Activated CD4-positive, CD25-positive, alpha-beta regulatory T cell (primary cell): ENCODE results near the gene RHEBL1.

Experiments
- DNase-seq, 4 experiments: peaks; one replicate each; lab custom pipeline; 2025; lab: John Stamatoyannopoulos, UW

Gene RHEBL1

GRCh38 chr12:49069507-49070346 is at the start of gene RHEBL1:
Gene RHEBL1 (minus strand): TSS chr12:49069979. CDS start chr12:49069785, 194 bp downstream.
- peak; percentile 94 to 98 (median 94) for DNase-seq

GRCh38 chr12:49111206-49111605 is 41.4 kb upstream of the RHEBL1 start:
- no peak for DNase-seq

GRCh38 chr12:49110464-49111155 is 40.8 kb upstream of the RHEBL1 start, which contains the start of gene LMBR1L:
Gene LMBR1L (minus strand): TSS chr12:49110847. CDS start chr12:49110555, 292 bp downstream.
- peak; percentile 85 to 94 (median 92) for DNase-seq

GRCh38 chr12:49109641-49110463 is 40.1 kb upstream of the RHEBL1 start:
- DNase-seq: peak in 1 of 4 experiments; percentile 26

- no peak for DNase-seq
These were observed 39.2 kb upstream of the RHEBL1 start for GRCh38 chr12:49108958-49109404.

GRCh38 chr12:49105504-49106084 is 35.8 kb upstream of the RHEBL1 start:
- no peak for DNase-seq

- DNase-seq: no peak
These were observed 35.0 kb upstream of the RHEBL1 start for GRCh38 chr12:49104822-49105221.

- no peak for DNase-seq
These were observed 30.6 kb upstream of the RHEBL1 start for GRCh38 chr12:49100380-49100779.

- no peak for DNase-seq
These were observed 28.9 kb upstream of the RHEBL1 start for GRCh38 chr12:49098703-49099102.

GRCh38 chr12:49098035-49098451 is 28.3 kb upstream of the RHEBL1 start:
- DNase-seq: peak; percentile 15 to 48 (median 26)

GRCh38 chr12:49097381-49097780 is 27.6 kb upstream of the RHEBL1 start:
- DNase-seq: no peak

GRCh38 chr12:49094975-49095365 is 25.2 kb upstream of the RHEBL1 start:
- no peak for DNase-seq

- no peak for DNase-seq
These were observed 24.6 kb upstream of the RHEBL1 start, which contains the start of gene DHH for GRCh38 chr12:49094160-49094974. Gene DHH (minus strand): TSS chr12:49094801. CDS start chr12:49094512, 289 bp downstream.

- no peak for DNase-seq
These were observed 24.0 kb upstream of the RHEBL1 start for GRCh38 chr12:49093792-49094159.

GRCh38 chr12:49092816-49093406 is 23.1 kb upstream of the RHEBL1 start:
- no peak for DNase-seq

- DNase-seq: peak; percentile 21 to 27 (median 22)
These were observed 22.5 kb upstream of the RHEBL1 start for GRCh38 chr12:49092086-49092815.

- DNase-seq: no peak
These were observed 22.0 kb upstream of the RHEBL1 start for GRCh38 chr12:49091836-49092085.

- DNase-seq: no peak
These were observed 21.5 kb upstream of the RHEBL1 start for GRCh38 chr12:49091056-49091835.
